CD14-positive monocyte (primary cell): Measurements from ENCODE around the gene TNIP1. TPM values are rescaled to one million over a fixed set of nuclear protein-coding genes. Genes with fewer than 3 reads are reported as not detected.

Experiments used
- DNase-seq, 3 donors: peaks; one replicate each; pipeline ENCODE4 v3.0.0-alpha.2; 2011 to 2022
- H2AFZ ChIP-seq: 2 replicates; pipeline ENCODE4 v1.6.0; 2012; ENCODE audit warnings: mild to moderate bottlenecking, low read depth, low read length, inconsistent platforms; ENCODE audit not compliant: insufficient read depth, poor library complexity, severe bottlenecking
- H3K27ac ChIP-seq, 2 donors: 1 replicate in 1 of 2; 2 replicates in 1 of 2; pipeline ENCODE4 v1.5.1; 2012 to 2013; ENCODE audit warnings: low read length in 2 of 2, control low read depth in 1 of 2, inconsistent platforms in 1 of 2, low read depth in 1 of 2, mild to moderate bottlenecking in 1 of 2
- H3K27me3 ChIP-seq, 2 donors: one replicate each; pipeline versions ENCODE4 v1.6.0 to v1.6.1; 2011 to 2013; ENCODE audit warnings: low read length in 2 of 2; ENCODE audit not compliant: control insufficient read depth in 2 of 2, insufficient read depth in 2 of 2
- H3K36me3 ChIP-seq, 2 donors: replicated peaks in 1 of 2; 1 replicate in 1 of 2; 2 replicates in 1 of 2; pipeline versions ENCODE4 v1.5.1 to v1.6.1; 2012 to 2013; ENCODE audit warnings: low read length in 2 of 2, control low read depth in 1 of 2, inconsistent platforms in 1 of 2, mild to moderate bottlenecking in 1 of 2; ENCODE audit not compliant: insufficient read depth in 2 of 2, control insufficient read depth in 1 of 2
- H3K4me1 ChIP-seq, 2 donors: 1 replicate in 1 of 2; 2 replicates in 1 of 2; pipeline versions ENCODE4 v1.5.1 to v1.6.1; 2012 to 2013; ENCODE audit warnings: low read length in 2 of 2, control low read depth in 1 of 2, inconsistent platforms in 1 of 2, mild to moderate bottlenecking in 1 of 2, moderate library complexity in 1 of 2; ENCODE audit not compliant: insufficient read depth in 2 of 2, control insufficient read depth in 1 of 2
- H3K4me2 ChIP-seq: replicated peaks from 2 replicates; pipeline ENCODE3; 2012; ENCODE audit warnings: low read length, moderate library complexity, mild to moderate bottlenecking; ENCODE audit not compliant: poor library complexity, severe bottlenecking; ENCODE audit errors: extremely low read depth
- H3K4me3 ChIP-seq, 3 experiments: fragments of 200-600 bp in 1 of 3; sonication (generic) in 1 of 3; replicated peaks in 1 of 3; 1 replicate in 2 of 3; 2 replicates in 1 of 3; pipeline ENCODE4 v1.5.1; 2011 to 2013; ENCODE audit warnings: low read length in 3 of 3, mild to moderate bottlenecking in 3 of 3, control low read depth in 2 of 3, low read depth in 2 of 3, inconsistent platforms in 1 of 3, moderate library complexity in 1 of 3
- H3K79me2 ChIP-seq: 2 replicates; pipeline ENCODE4 v1.6.0; 2012; ENCODE audit warnings: mild to moderate bottlenecking, control low read depth, inconsistent platforms, low read length, moderate library complexity; ENCODE audit not compliant: insufficient read depth
- H3K9ac ChIP-seq: 2 replicates; pipeline ENCODE4 v1.6.0; 2017; ENCODE audit warnings: low read length, mild to moderate bottlenecking; ENCODE audit not compliant: insufficient read depth, poor library complexity, severe bottlenecking
- H3K9me3 ChIP-seq, 2 donors: replicated peaks in 1 of 2; 1 replicate in 1 of 2; 2 replicates in 1 of 2; pipeline versions ENCODE4 v1.5.1 to v1.6.1; 2012 to 2013; ENCODE audit warnings: low read length in 2 of 2, control low read depth in 1 of 2; ENCODE audit not compliant: control insufficient read depth in 1 of 2, insufficient read depth in 1 of 2
- H4K20me1 ChIP-seq: 2 replicates; pipeline ENCODE4 v1.6.0; 2012; ENCODE audit warnings: mild to moderate bottlenecking, low read length, control low read depth, moderate library complexity; ENCODE audit not compliant: insufficient read depth
- H3K27ac Mint-ChIP-seq, 7 donors: one replicate each; pipeline ENCODE4 v1.8.0; 2020; ENCODE audit warnings: mild to moderate bottlenecking in 7 of 7, mixed read lengths in 7 of 7, moderate library complexity in 6 of 7, inconsistent platforms in 2 of 7
- H3K27me3 Mint-ChIP-seq, 3 donors: one replicate each; pipeline ENCODE4 v1.8.0; 2021 to 2022; ENCODE audit warnings: low read depth in 3 of 3, mild to moderate bottlenecking in 3 of 3, mixed read lengths in 3 of 3, moderate library complexity in 3 of 3, inconsistent platforms in 1 of 3
- H3K36me3 Mint-ChIP-seq, 2 donors: one replicate each; pipeline ENCODE4 v1.8.0; 2020; ENCODE audit warnings: mixed read lengths in 2 of 2, inconsistent platforms in 1 of 2, mild to moderate bottlenecking in 1 of 2
- H3K4me1 Mint-ChIP-seq: one replicate; pipeline ENCODE4 v1.8.0; 2020; ENCODE audit warnings: mild to moderate bottlenecking, mixed read lengths
- H3K4me3 Mint-ChIP-seq, 2 donors: one replicate each; pipeline ENCODE4 v1.8.0; 2020; ENCODE audit warnings: mild to moderate bottlenecking in 2 of 2, mixed read lengths in 2 of 2, moderate library complexity in 1 of 2
- H3K9me3 Mint-ChIP-seq, 7 donors: one replicate each; pipeline ENCODE4 v1.8.0; 2020 to 2022; ENCODE audit warnings: mixed read lengths in 7 of 7, mild to moderate bottlenecking in 6 of 7, moderate library complexity in 6 of 7, inconsistent platforms in 2 of 7
- WGBS: methylation state at CpG from one replicate; pipeline ENCODE4 v1.1.5; 2013; ENCODE audit warnings: missing lambda C conversion rate; ENCODE audit not compliant: insufficient coverage; 5-methylcytosine and 5-hydroxymethylcytosine counted together
- intact Hi-C, 2 donors: fragments of 100-400 bp; cut with micrococcal nuclease; formaldehyde crosslinking; loops; one replicate each; pipeline versions ENCODE4 v1.15.0 to v1.15.1; 2023
- polyA plus RNA-seq, 3 donors: library from polyadenylated mRNA; depleted of rRNA in 1 of 3; unstranded in 2 of 3; stranded (reverse) in 1 of 3; fragments of 300-500 nt in 2 of 3; fragments of >200 nt in 1 of 3; fragmentation: Illumina TruSeq in 2 of 3; gene quantifications; 1 replicate in 2 of 3; 2 replicates in 1 of 3; pipeline ENCODE4 v1.2.3, GENCODE V29; 2012 to 2021
- TF ChIP-seq, protein P1 (sequence below): fragments of 200-600 bp; IDR thresholded peaks from one replicate; pipeline ENCODE4 v1.8.0; 2022; ENCODE audit warnings: antibody characterized with exemption, mild to moderate bottlenecking

The TNIP1 gene
- polyA plus RNA-seq, 3 donors = 30.8 to 108 (median 46.4) TPM

DNA sequence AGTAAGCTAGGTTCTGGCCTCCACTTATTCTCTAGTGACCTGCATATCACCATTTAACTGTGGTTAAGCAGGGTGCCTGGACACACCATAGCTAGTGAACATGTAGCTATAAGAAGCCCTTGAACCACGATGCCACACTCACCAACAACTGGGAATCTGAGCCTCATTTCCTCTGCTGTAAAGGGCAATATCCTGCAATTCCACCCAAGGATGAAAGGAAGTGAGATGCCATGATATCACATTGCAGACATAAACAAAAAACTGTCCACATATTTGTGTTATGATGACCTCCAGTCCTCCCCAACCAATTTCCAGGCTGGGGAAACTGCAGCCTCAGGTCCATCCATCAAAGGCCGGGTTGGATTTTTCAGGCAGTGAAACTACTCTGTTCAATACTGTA lies 10.4 kb downstream of the TNIP1 start:
- H3K27ac ChIP-seq = peak overlapping the region in 1 of 2 donors; percentile 11
- Mint-ChIP-seq H3K36me3 (peaks cover 60 to 73% of the 10 kb centered on the region in 2 donors), H3K9me3 (no peaks in the 10 kb centered on the region), H3K4me1 (peaks cover 67% of the 10 kb centered on the region), H3K27ac (peak overlapping the region in 2 of 7 donors; percentile 79 to 80), H3K27me3 (peaks cover 0 to 1% (median 0%) of the 10 kb centered on the region in 3 donors), H3K4me3 (no peak overlapping the region)
- no peak overlapping the region for H3K9ac ChIP-seq
- peaks cover 23 to 69% of the 10 kb centered on the region in 2 donors for H3K36me3 ChIP-seq
- H3K27me3 ChIP-seq = no peaks in the 10 kb centered on the region
- no peak for DNase-seq
- no CpG with 5 or more reads among the region's 2 CpGs for WGBS
- no peak overlapping the region for H3K4me3 ChIP-seq
- peaks cover 100% of the 10 kb centered on the region for H3K79me2 ChIP-seq
- H4K20me1 ChIP-seq = peaks cover 100% of the 10 kb centered on the region
- H3K9me3 ChIP-seq = no peaks in the 10 kb centered on the region
- no peak overlapping the region for H2AFZ ChIP-seq
- intact Hi-C loops = no loop called here
- H3K4me2 ChIP-seq = no peak overlapping the region
- TF ChIP-seq, protein P1, sequence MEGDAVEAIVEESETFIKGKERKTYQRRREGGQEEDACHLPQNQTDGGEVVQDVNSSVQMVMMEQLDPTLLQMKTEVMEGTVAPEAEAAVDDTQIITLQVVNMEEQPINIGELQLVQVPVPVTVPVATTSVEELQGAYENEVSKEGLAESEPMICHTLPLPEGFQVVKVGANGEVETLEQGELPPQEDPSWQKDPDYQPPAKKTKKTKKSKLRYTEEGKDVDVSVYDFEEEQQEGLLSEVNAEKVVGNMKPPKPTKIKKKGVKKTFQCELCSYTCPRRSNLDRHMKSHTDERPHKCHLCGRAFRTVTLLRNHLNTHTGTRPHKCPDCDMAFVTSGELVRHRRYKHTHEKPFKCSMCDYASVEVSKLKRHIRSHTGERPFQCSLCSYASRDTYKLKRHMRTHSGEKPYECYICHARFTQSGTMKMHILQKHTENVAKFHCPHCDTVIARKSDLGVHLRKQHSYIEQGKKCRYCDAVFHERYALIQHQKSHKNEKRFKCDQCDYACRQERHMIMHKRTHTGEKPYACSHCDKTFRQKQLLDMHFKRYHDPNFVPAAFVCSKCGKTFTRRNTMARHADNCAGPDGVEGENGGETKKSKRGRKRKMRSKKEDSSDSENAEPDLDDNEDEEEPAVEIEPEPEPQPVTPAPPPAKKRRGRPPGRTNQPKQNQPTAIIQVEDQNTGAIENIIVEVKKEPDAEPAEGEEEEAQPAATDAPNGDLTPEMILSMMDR = no peak
- peaks cover 36 to 46% of the 10 kb centered on the region in 2 donors for H3K4me1 ChIP-seq

DNA sequence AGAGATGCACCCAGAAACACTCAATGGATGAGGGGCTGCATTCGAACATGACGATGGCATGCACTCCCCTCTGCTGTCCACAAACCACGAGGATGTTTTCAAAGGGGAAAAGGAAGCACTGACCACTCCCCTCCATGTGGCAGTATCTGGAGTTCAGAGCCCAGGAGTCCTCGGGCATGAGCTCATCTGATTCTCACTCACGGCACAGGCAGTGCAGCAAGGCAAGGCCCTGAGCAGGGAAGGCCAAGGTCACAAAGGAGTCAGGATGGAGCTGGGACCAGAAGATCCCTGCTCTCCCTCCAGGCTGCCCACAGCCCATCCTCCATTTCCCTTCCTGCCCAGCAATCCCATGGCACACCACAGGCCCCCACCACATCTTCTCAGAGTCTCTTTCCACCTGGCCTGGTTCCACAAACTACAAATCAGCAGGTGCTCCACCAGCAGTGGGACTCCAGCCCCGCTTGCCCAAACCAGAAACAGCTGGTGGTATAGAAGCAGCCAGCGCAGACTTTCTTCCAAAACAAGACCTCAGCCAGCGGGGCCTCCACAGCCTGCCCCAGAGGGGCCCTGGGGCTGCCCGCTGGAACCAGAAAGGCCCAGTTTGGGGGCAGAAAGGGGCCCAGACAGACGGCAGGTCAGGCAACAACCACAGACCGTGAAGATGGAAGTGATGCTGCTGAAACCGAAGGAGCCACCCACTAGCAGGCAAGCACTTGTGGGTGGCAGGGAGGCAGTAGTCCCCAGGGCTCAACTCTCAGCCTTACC lies 12.2 kb downstream of the TNIP1 start:
- TF ChIP-seq, protein P1 = no peak
- H3K27me3 Mint-ChIP-seq = no peaks in the 10 kb centered on the region
- no peak overlapping the region for H3K4me3 Mint-ChIP-seq
- peaks cover 100% of the 10 kb centered on the region for H4K20me1 ChIP-seq
- H3K36me3 ChIP-seq = peaks cover 23 to 74% of the 10 kb centered on the region in 2 donors
- H3K4me1 Mint-ChIP-seq = peaks cover 79% of the 10 kb centered on the region
- H3K9me3 ChIP-seq = no peaks in the 10 kb centered on the region
- peaks cover 58 to 75% of the 10 kb centered on the region in 2 donors for H3K36me3 Mint-ChIP-seq
- no peak overlapping the region for H3K4me2 ChIP-seq
- intact Hi-C loops = no loop called here
- WGBS = 6% methylated on average over 9 of the region's 12 CpGs
- H3K4me3 ChIP-seq = no peak overlapping the region
- H2AFZ ChIP-seq = no peak overlapping the region
- H3K9me3 Mint-ChIP-seq = no peaks in the 10 kb centered on the region
- peaks cover 100% of the 10 kb centered on the region for H3K79me2 ChIP-seq
- DNase-seq = peak in 1 of 3 donors; percentile 60
- peak overlapping the region in 1 of 2 donors; percentile 12 for H3K27ac ChIP-seq
- H3K27me3 ChIP-seq = no peaks in the 10 kb centered on the region
- H3K4me1 ChIP-seq = peaks cover 53 to 64% of the 10 kb centered on the region in 2 donors
- no peak overlapping the region for H3K9ac ChIP-seq
- peak overlapping the region in 4 of 7 donors; percentile 23 to 65 (median 36) for H3K27ac Mint-ChIP-seq
